ENCODE data around the gene COL6A3.

COL6A3 gene

DNA sequence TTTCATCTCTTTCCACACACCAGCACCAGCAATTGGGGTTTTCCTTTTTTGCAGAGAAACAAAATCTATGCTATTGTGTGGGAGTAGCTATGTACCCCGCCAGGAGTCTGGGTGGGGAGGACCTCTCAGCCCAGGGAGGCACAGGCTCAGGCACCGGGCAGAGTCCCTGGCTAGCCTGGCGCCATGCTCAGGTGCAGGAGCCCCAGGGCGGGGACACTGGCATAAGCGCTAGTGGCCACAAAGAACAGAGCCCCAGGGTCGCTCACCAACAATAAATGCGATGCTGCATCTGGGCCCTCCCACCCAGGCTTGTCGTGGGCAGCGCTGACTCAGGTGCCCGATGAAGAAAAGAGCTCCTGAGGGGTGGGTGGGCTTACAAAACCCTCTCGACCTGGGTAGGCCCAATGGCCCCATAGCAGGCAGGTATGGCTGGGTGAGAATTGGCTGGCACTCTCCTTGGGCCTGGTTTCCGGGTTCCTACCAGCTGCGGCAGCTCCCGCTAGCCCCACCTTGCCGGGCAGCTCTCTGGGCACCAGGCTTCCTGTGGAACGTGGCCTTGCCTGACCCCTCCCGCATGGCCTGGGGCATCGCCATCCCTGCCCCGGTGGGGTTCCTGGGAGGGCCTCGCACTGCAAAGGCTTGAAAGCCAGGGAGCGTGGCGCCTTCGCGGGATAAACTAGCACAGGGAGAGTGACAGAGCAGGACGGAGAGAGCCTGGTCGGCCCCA, 31.8 kb upstream of the COL6A3 start:
- Histone ChIP-seq H3K4me3 (no peak overlapping the region), H3K27ac (no peak overlapping the region)

DNA sequence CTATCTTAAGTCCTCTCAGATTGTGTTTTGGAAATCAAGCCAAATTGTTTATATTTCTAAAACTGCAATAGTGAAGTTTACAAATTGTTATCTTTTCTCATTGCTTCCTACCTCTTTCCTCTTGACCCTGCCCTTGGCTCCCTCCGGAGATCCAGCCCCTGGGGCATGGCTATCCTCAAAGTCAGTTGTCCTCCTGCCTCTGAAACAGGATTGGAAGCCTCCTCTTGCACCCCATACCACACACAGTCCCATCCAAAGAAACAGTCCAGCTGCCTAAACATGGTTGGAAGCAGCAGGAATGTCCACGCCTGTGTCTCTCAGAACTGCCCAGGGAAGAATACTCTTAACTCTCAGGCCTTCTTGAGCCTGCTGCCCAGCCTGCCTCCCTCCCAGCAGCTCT, 30.1 kb upstream of the COL6A3 start:
- no peak overlapping the region for H3K27ac ChIP-seq

DNA sequence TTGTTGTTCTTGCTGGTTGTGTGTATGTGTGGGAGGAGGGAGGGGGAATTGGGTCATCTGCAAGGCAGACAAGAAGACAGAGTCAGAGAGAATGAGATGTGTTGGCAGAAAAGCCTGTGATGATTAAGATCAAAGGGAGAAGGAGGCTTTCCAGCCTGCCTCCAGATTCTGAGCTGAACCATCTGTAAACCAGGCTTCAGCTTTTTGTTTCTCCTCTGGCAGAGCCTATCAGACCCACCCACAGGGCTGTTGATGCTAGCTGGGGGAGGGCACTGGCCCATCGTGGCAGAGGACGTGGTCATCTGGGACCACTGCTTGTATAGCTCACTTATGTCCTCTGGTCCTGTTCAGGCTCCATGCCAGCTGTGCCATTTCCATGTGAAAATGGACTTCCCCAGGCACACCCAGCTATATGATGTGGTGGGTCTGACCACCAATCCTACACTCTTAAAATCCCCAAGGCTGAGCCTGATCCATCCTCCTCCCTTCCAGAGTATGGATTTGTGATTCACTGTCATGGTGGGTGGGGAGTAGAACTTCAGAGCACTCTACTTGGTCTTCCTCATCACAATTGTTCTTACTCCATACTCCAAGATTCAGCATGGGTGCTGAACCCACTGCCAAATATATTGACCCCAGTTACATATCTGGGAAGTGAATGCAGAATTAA, 27.8 kb upstream of the COL6A3 start:
- Histone ChIP-seq H3K4me3 (no peak overlapping the region), H3K27ac (peak overlapping the region in 8 of 21 experiments; percentile 34 to 76 (median 57))

More for the DNA sequence above, 30.1 kb upstream of the COL6A3 start:
- no peak overlapping the region for H3K4me3 ChIP-seq

DNA sequence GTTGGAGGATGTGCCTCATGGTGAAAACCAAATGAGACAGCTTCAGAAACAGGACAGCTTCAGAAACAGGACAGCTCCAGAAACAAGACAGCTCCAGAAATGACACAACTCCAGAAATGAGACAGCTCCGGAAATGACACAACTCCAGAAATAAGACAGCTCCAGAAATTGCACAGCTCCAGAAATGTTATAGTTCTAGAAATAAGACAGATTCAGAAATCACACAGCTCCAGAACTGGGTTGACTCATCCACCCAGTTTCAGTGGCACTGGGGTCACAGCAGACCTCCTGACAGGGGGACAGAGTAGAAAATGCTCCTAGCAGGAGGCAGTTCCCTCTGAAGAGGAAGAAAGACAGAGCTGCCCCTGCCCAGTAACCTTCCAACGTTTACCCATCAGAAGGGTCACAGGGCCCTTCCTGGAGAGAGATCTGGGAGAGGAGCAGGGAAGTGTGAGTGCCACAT, 26.9 kb upstream of the COL6A3 start:
- H3K27ac ChIP-seq: peak overlapping the region in 13 of 21 experiments; percentile 5 to 76 (median 44)
- no peak overlapping the region for H3K4me3 ChIP-seq

DNA sequence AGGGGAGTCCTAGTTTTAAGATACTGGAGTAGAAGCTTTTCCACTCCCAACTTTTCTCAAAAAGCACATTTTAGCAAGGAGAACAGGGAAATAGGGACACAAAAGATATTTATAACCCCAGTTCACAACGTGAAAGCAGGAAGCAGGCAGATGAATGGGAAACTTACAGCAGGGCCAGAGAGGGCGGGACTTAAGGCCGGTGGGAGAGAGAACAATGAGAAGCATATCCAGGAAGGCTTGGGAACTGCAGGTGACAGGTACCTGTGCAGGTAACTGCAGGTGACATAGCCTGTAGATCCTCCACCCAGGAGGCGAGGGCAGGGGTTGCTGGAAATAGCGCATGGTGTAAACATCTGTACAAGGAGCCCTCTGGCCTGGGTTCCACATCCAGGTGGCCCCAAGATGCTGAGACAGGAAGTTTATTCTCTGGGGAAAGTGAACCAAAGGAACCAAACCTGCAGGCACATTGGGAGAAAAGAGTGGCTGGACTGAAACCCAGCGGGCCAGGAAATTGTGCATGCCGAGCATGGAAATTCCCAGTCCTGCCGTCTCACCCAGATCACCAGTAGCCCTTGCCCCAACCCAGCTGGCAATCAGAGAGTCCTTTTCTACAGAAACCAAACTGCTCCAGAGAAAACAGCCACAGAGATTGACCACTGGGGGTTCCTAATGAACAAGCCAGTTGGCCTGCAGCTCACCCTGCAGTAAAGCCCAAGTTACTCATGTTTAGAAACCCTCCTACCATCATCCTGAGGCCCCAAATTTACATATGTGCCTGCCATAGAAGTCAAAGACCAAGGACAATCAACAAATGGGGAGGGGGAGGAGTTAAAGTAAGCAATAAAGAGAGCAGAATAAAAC, 24.3 kb upstream of the COL6A3 start:
- peak overlapping the region in 3 of 21 experiments; percentile 35 to 57 (median 51) for H3K27ac ChIP-seq

DNA sequence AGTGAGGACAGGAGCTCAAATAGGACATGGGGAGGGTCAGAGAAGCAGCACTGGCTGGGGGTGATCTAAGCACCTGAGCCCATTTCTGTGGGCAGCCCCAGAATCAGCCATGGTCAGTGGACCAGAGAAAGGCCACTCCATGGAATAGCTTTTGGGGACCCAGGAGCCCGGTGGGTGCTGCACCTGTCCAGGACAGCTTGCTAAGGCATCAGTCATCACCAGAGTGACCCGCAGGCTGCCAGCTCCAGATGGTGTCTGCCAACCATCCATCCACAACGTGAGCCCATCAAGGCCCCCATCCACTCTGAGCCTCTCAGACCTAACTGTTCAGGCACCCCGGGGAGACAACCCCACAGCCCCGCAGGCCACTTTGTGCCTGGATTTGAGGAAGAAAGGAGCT, 23.6 kb upstream of the COL6A3 start:
- H3K27ac ChIP-seq: peak overlapping the region in 3 of 21 experiments; percentile 35 to 57 (median 51)
- no peak overlapping the region for H3K4me3 ChIP-seq

More for the DNA sequence above, 24.3 kb upstream of the COL6A3 start:
- no peak overlapping the region for H3K4me3 ChIP-seq

DNA sequence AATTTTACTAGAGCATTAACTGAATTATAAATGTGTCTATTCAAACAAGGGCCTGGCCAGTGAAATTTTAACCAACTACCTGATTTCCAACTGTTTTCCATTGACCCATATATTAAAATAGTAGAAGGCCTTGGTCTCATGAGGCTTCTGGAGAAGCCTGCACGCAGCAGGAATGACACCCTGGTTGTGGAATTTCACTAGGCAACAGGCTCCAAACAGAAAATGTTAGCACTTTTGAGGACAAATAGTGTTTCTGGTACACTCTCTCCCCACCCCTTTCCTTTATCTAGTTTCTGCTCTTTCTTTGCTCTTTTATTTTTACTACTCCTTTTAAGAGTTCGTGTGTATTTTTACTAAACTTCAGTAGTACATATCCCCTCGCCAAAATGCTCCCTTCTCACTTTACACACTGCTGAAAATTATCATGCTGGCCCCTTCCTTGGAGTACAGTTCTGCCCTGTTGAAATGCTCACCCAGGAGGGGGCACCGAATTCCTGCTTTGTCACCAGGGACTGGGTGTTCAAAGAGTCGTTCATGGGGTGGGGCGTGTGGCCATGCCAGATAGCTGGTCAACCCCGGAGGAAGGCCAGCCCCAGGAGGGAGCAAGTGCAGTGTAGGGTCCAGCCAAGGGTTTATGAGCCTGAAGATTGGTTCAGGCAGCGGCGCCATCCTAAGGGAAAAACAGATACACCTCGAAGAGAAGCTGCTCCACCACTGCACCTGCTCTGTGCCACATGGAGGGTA, 22.1 kb upstream of the COL6A3 start:
- peak overlapping the region in 16 of 21 experiments; percentile 18 to 85 (median 54) for H3K27ac ChIP-seq
- H3K4me3 ChIP-seq: no peak overlapping the region

DNA sequence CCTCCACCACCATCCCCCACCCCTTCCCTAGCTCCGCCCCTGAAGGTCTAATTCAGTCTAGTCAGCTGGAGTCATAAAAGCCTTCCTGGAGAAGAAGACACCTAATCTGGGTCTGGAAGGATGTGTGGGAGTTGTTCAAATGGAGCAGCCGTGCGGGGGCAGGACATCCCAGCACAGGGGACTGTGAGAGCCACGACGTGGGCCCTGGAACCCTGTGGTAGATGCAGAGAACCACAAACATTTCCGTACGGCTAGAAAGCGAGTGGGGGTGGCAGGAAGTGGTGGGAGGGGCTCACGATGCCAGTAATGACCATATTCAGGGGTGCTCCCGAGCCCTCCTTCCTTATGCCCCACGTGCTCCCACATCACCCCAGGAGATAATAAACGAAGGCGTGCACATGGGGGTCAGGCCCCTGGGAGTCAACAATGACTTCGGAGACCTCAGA, 20.9 kb upstream of the COL6A3 start:
- H3K27ac ChIP-seq: peak overlapping the region in 19 of 21 experiments; percentile 0 to 85 (median 49)
- no peak overlapping the region for H3K4me3 ChIP-seq

DNA sequence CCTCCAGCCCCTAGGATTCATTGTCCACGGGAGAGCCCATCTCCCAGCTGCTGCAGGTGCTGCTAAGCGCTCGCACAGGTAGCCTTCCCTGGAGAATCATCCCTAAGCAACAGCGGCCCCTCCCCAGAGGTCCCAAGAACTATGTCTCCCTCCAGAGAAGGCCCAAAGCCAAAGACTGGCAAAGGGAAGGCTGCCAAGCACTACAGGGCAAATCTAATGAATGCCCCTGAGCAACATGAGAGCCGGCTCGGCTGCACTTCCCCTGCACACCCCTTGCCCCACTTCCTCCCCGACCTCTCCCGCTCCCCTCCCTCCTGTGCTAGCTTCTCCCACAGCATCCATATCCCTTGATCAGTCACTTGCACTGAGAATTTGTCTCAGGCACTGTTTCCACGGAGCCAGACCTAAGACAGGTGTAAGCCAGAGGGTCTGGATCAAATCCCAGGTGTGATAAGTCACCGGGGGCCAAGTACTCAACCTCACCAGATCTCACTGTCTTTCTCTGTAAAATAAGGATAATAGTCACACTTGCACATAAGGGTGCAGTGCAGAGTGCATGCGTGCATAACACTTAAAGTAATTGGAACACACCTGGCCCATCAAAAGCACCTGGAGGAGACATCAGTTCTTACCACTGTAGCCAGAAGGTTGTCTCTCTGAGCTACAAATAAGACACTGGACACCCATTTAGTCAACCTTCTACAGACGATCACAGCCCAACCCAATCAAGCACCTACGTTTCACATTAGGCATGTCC, 20.1 kb upstream of the COL6A3 start:
- H3K27ac ChIP-seq: peak overlapping the region in 13 of 21 experiments; percentile 8 to 85 (median 63)
- no peak overlapping the region for H3K4me3 ChIP-seq

DNA sequence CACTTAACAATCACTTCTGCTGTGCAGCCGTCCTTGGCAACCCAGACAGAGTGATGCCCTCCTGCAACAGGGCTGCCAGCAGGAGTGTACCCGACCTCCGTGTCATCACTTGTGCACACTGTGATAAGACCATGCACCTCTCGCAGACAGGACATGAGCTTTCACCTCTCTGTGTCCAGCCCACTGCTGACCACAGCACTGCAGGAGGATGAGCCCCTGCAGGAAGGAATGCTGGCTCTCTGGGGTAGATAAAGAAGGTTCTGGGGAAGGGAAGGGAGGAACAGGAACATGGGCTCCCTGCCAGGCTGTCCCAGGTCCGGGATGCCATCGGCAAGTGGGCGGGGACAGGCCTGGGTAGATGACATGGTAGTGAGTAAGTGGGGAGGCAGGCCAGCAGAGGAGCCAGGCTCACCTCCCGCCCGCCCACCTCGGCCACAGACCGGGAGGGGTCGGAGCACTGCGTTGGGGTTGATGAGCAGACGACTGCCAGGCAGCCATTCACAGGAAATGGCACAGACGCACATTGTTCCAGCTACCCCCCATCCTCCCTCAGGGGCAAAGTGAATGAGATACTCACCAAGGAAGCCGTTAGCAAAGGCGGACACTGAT, 18.6 kb upstream of the COL6A3 start:
- H3K27ac ChIP-seq: peak overlapping the region in 11 of 21 experiments; percentile 8 to 85 (median 65)
- peak overlapping the region in 1 of 7 experiments; percentile 5 for H3K4me3 ChIP-seq

DNA sequence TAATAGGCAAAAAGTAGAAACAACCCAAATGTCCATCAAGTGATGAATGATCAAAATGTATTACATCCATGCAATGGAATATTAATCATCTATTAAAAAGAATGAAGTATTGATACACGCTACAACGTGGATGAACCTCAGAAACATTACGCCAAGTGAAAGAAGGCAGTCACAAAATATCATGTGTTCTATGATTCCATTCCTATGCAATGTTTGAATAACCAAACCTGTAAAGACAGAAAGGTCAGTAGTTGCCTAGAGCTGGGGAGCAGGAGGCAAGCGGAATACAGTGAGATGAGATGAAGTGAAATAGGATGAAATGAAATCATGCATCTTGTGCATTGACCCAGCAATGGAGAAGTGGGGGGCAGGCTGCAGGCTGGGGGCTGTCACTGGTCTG, 17.9 kb upstream of the COL6A3 start:
- Histone ChIP-seq H3K27ac (peak overlapping the region in 6 of 21 experiments; percentile 28 to 85 (median 81)), H3K4me3 (no peak overlapping the region)

DNA sequence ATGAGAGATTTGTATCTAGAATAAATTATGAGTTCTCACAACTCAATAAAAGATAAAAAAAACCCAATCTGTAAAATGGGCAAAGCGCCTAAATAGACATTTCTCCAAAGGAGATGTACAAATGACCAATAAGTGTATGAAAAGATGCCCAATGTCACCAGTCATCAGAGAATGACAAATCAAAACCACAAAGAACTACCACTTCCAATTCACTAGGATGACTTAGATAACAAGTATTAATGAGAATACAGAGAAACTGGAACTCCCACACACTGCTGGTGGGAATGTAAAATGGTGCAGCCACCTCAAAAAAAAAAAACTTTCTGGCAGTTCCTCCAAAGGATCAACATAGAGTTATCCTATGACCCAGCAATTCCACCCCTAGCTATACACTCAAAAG, 17.4 kb upstream of the COL6A3 start:
- H3K27ac ChIP-seq: peak overlapping the region in 2 of 21 experiments; percentile 28 to 77

DNA sequence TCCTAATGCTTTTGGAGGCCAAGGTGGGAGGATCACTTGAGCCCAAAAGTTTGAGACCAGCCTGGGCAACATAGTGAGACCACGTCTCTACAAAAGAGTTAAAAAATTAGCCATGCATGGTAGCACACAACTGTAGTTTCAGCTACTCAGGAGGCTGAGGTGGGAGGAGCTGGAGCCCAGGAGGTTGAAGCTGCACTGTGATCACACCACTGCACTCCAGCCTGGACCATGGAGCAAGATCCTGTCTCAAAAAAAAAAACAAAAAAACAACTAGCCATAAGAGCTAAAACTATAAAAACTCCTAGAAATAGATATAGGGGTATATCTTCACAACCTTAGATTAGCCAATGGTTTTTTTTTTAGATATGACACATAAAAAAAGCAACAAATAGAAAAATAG, 16.9 kb upstream of the COL6A3 start:
- Histone ChIP-seq H3K4me3 (no peak overlapping the region), H3K27ac (no peak overlapping the region)

More for the DNA sequence above, 17.4 kb upstream of the COL6A3 start:
- H3K4me3 ChIP-seq: no peak overlapping the region

DNA sequence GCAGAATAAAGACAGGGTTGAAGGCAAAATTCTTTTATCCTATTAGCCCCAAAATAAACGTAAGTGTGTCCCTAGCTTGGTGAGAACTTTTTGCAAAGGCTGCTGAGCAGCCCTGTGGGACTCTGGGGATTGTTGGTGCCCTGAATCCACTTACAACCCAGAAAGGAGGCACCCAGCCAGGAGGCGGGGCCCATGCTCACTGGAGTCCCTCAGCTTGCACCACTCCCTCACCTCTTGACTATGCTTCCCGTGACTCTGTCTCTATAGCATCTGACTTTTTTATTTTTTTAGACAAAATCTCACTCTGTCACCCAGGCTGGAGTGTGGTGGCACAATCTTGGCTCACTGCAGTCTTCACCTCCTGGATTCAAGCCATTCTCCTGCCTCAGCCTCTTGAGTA, 15.8 kb upstream of the COL6A3 start:
- H3K27ac ChIP-seq: peak overlapping the region in 2 of 21 experiments; percentile 23 to 44
- no peak overlapping the region for H3K4me3 ChIP-seq

DNA sequence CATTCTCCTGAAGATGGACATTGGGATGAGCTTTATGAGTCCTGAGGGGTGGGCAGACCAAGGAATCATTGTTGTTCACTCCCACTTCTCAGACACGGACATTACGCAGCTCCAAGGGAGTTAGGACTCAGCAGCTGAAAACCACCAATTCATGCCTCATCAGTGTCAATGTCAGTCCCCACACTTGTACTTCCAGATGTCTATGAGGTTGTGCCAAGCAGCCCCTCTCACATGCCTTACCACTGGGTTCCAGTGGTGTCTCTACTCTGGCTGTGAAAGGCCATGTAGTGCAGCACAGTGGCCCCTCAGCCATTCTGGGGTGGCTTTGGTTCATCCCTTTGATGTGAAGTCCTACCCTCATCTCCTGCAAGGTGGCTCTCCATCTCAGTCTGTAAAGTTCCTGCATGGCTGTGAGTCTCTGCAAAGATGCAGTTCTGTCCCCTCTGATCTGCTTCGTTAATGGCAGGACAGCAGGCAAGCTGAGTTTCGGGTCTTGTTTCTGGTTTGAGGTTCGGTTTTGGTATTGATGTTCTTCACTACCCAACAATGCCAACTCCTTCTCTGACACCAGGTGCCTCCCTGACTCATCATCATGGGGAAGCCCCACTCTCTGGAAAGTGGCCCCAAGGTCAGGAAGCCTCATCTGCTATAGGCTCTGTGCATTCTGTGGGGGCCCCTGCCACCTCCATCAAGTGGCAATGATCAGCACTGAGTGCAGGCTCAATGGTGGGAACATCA, 14.0 kb upstream of the COL6A3 start:
- H3K4me3 ChIP-seq: no peak overlapping the region
- H3K27ac ChIP-seq: peak overlapping the region in 1 of 21 experiments; percentile 7

DNA sequence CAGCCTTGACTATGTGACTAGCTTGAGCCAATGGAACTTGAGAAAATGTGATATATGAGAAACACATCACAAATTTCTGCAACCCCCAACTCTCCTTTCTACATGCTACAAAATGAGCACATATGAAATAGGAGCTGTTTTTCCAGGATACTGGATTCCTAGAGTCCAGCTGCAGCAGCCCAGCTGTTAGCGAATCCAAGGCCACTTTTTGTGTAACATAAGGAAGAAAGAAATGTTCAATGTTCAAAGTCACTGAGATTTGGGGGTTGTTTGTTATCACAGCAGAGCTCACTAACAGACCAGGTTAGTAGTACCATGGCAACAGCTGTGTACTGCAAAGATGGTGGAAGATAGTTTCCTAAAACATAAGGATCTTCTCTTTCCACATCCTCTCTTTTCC, 12.6 kb upstream of the COL6A3 start:
- H3K27ac ChIP-seq: no peak overlapping the region
- H3K4me3 ChIP-seq: no peak overlapping the region

DNA sequence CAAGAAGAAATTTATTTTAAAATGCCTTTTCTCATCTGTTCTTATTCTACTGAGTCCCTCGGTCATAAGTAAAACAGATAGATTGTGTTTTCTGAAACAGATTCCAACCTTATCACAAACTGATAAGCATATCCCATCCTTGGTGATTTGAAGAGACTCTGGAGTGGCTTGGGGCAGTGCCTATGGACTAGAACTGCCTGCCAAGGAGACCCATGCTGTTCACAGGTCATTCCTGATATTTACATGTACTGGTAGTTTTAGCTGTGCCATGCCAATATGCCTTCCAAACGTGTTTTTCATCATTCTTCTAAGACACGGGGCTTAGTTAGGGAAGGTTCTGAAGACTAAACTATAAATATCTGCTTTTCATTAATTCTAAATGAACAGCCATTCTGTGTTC, 11.4 kb upstream of the COL6A3 start:
- Histone ChIP-seq H3K27ac (no peak overlapping the region), H3K4me3 (no peak overlapping the region)
